ENCODE measurements around the gene CDH12.

Gene CDH12

DNA sequence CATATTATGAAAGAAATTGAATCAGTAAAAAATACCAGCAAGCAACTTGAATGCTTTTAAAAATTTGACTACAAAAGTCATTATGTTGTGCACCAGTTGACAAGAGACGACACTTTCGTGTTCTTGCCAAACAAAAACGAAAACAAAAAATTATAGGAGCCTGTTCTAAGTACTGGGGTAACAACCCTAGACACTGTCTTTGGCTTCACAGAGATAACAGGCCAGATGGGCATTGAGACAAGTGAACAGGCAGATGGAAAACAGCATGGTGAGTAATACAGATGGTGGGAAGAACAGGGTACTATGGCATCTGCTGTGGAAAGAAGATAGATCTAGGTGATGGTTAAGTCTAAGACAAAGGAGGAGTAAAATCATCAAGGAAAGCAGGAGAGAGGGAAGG lies 99.0 kb downstream of the CDH12 start:
- no peaks in the 10 kb centered on the region for H4K20me1 ChIP-seq (ENCODE audit: insufficient read depth, low read length)
- no peak overlapping the region for H3K4me2 ChIP-seq (ENCODE audit: low read length)
- no peaks in the 10 kb centered on the region for H3K9me3 ChIP-seq (ENCODE audit: low read length)
- H3K9me2 ChIP-seq (ENCODE audit: low read depth, low read length) = no peaks in the 10 kb centered on the region
- no peak overlapping the region for H2AFZ ChIP-seq (ENCODE audit: low read length)
- H3K27ac ChIP-seq (ENCODE audit: low read depth, low read length, poor library complexity, severe bottlenecking) = no peak overlapping the region
- H3K36me3 ChIP-seq (ENCODE audit: insufficient read depth, low read length) = no peaks in the 10 kb centered on the region
- no peaks in the 10 kb centered on the region for H3K79me2 ChIP-seq (ENCODE audit: insufficient read depth, low read length)
- no peaks in the 10 kb centered on the region for H3K4me1 ChIP-seq (ENCODE audit: insufficient read depth, low read length, severe bottlenecking)
- no peak overlapping the region for H3K4me3 ChIP-seq (ENCODE audit: low read depth, low read length, poor library complexity, severe bottlenecking)
- no peak overlapping the region for H3K9ac ChIP-seq (ENCODE audit: low read length)
- H3F3A ChIP-seq (ENCODE audit: insufficient read depth, low read length) = no peaks in the 10 kb centered on the region
- H3K27me3 ChIP-seq (ENCODE audit: insufficient read depth, low read length) = no peaks in the 10 kb centered on the region
- no peak for TF ChIP-seq EZH2 (IDR thresholded peaks at IDR 0.05; ENCODE audit: borderline replicate concordance, low read length)
- TF ChIP-seq CTCF (IDR thresholded peaks at IDR 0.05; ENCODE audit: low read length) = no peak

- no peak overlapping the region for H3K4me2 ChIP-seq (ENCODE audit: low read length)
- no peak overlapping the region for H3K9ac ChIP-seq (ENCODE audit: low read length)
- no peaks in the 10 kb centered on the region for H3K4me1 ChIP-seq (ENCODE audit: insufficient read depth, low read length, severe bottlenecking)
- H3K27ac ChIP-seq (ENCODE audit: low read depth, low read length, poor library complexity, severe bottlenecking) = no peak overlapping the region
- H3K4me3 ChIP-seq (ENCODE audit: low read depth, low read length, poor library complexity, severe bottlenecking) = no peak overlapping the region
- H3K79me2 ChIP-seq (ENCODE audit: insufficient read depth, low read length) = no peaks in the 10 kb centered on the region
- H4K20me1 ChIP-seq (ENCODE audit: insufficient read depth, low read length) = no peaks in the 10 kb centered on the region
- H3K36me3 ChIP-seq (ENCODE audit: insufficient read depth, low read length) = no peaks in the 10 kb centered on the region
- no peaks in the 10 kb centered on the region for H3K27me3 ChIP-seq (ENCODE audit: insufficient read depth, low read length)
- H3K9me2 ChIP-seq (ENCODE audit: low read depth, low read length) = no peaks in the 10 kb centered on the region
- H2AFZ ChIP-seq (ENCODE audit: low read length) = no peak overlapping the region
- H3F3A ChIP-seq (ENCODE audit: insufficient read depth, low read length) = no peaks in the 10 kb centered on the region
- no peaks in the 10 kb centered on the region for H3K9me3 ChIP-seq (ENCODE audit: low read length)
- TF ChIP-seq EZH2 (IDR thresholded peaks at IDR 0.05; ENCODE audit: borderline replicate concordance, low read length) (no peak), CTCF (IDR thresholded peaks at IDR 0.05; ENCODE audit: low read length) (no peak)
These were observed 101.6 kb downstream of the CDH12 start for GRCh38 chr5:22751536-22751935.

DNA sequence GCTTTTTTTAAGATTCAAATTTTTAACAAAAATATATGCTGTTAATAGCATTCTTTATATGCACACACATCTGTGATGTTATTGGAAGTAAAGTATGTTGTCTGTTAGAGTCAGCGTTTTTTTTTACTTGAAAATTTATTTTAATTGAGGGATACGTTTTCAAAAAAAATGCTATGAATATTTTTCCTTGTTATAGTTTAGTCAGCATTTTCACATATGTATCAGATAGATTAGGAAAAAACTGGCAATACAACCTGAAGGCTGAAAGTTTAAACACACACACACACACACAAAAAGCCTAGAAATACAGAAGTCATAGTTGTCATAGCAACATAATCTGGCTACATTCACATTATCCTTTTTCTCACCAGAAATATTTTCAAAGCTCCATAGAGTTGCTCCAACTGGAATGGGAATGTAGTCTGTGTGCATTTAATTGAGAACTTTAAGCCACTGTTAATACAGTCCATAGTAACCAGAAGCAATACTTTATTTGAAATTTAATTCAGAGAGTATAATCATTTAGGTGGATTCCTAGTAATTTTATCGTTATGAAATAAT lies 116.6 kb downstream of the CDH12 start:
- no peak overlapping the region for H3K27ac ChIP-seq (ENCODE audit: low read depth, low read length, poor library complexity, severe bottlenecking)
- TF ChIP-seq CTCF (IDR thresholded peaks at IDR 0.05; ENCODE audit: low read length) (no peak), EZH2 (IDR thresholded peaks at IDR 0.05; ENCODE audit: borderline replicate concordance, low read length) (no peak)

More for the DNA sequence above, 116.6 kb downstream of the CDH12 start:
- H3K79me2 ChIP-seq (ENCODE audit: insufficient read depth, low read length) = no peaks in the 10 kb centered on the region
- no peak overlapping the region for H2AFZ ChIP-seq (ENCODE audit: low read length)
- no peaks in the 10 kb centered on the region for H3K9me2 ChIP-seq (ENCODE audit: low read depth, low read length)
- H3K27me3 ChIP-seq (ENCODE audit: insufficient read depth, low read length) = no peaks in the 10 kb centered on the region
- H3K4me2 ChIP-seq (ENCODE audit: low read length) = no peak overlapping the region
- no peaks in the 10 kb centered on the region for H3F3A ChIP-seq (ENCODE audit: insufficient read depth, low read length)
- no peaks in the 10 kb centered on the region for H3K4me1 ChIP-seq (ENCODE audit: insufficient read depth, low read length, severe bottlenecking)
- no peaks in the 10 kb centered on the region for H3K9me3 ChIP-seq (ENCODE audit: low read length)
- H4K20me1 ChIP-seq (ENCODE audit: insufficient read depth, low read length) = no peaks in the 10 kb centered on the region
- no peak overlapping the region for H3K9ac ChIP-seq (ENCODE audit: low read length)
- no peak overlapping the region for H3K4me3 ChIP-seq (ENCODE audit: low read depth, low read length, poor library complexity, severe bottlenecking)
- no peaks in the 10 kb centered on the region for H3K36me3 ChIP-seq (ENCODE audit: insufficient read depth, low read length)

Measured in OCI-LY1 (cell line).